Measurements from ENCODE around the gene TMPRSS2.

TMPRSS2 gene

GRCh38 chr21:41509733-41510132 is 1.8 kb upstream of the TMPRSS2 start:
- no peak for DNase-seq (ENCODE audit: low read depth, low spot score)

GRCh38 chr21:41509145-41509496 is 1.2 kb upstream of the TMPRSS2 start:
- no peak for DNase-seq (ENCODE audit: low read depth, low spot score)

GRCh38 chr21:41508415-41509144 is 622 bp upstream of the TMPRSS2 start:
- DNase-seq (ENCODE audit: low read depth, low spot score), result no peak

GRCh38 chr21:41506611-41507520 is 1.1 kb downstream of the TMPRSS2 start:
- no peak for DNase-seq (ENCODE audit: low read depth, low spot score)

GRCh38 chr21:41506005-41506594 is 1.9 kb downstream of the TMPRSS2 start:
- no peak for DNase-seq (ENCODE audit: low read depth, low spot score)

- DNase-seq (ENCODE audit: low read depth, low spot score), result no peak
These were observed 3.9 kb downstream of the TMPRSS2 start for GRCh38 chr21:41504030-41504429.

- no peak for DNase-seq (ENCODE audit: low read depth, low spot score)
These were observed 4.6 kb downstream of the TMPRSS2 start for GRCh38 chr21:41503331-41503730.

GRCh38 chr21:41501919-41502318 is 6.0 kb downstream of the TMPRSS2 start:
- no peak for DNase-seq (ENCODE audit: low read depth, low spot score)

GRCh38 chr21:41500931-41501381 is 7.0 kb downstream of the TMPRSS2 start:
- DNase-seq (ENCODE audit: low read depth, low spot score), result no peak

GRCh38 chr21:41500363-41500762 is 7.6 kb downstream of the TMPRSS2 start:
- no peak for DNase-seq (ENCODE audit: low read depth, low spot score)

GRCh38 chr21:41499920-41500319 is 8.0 kb downstream of the TMPRSS2 start:
- DNase-seq (ENCODE audit: low read depth, low spot score), result no peak

GRCh38 chr21:41497788-41498187 is 10.2 kb downstream of the TMPRSS2 start:
- no peak for DNase-seq (ENCODE audit: low read depth, low spot score)

- DNase-seq (ENCODE audit: low read depth, low spot score), result no peak
These were observed 10.9 kb downstream of the TMPRSS2 start for GRCh38 chr21:41497008-41497407.

- no peak for DNase-seq (ENCODE audit: low read depth, low spot score)
These were observed 13.7 kb downstream of the TMPRSS2 start for GRCh38 chr21:41494242-41494641.

- no peak for DNase-seq (ENCODE audit: low read depth, low spot score)
These were observed 16.5 kb downstream of the TMPRSS2 start for GRCh38 chr21:41491412-41491811.

- DNase-seq (ENCODE audit: low read depth, low spot score), result no peak
These were observed 17.6 kb downstream of the TMPRSS2 start for GRCh38 chr21:41490330-41490729.

GRCh38 chr21:41489329-41489728 is 18.6 kb downstream of the TMPRSS2 start:
- no peak for DNase-seq (ENCODE audit: low read depth, low spot score)

GRCh38 chr21:41488080-41488479 is 19.9 kb downstream of the TMPRSS2 start:
- DNase-seq (ENCODE audit: low read depth, low spot score), result no peak

- no peak for DNase-seq (ENCODE audit: low read depth, low spot score)
These were observed 20.9 kb downstream of the TMPRSS2 start for GRCh38 chr21:41487082-41487481.

GRCh38 chr21:41483973-41484372 is 24.0 kb downstream of the TMPRSS2 start:
- no peak for DNase-seq (ENCODE audit: low read depth, low spot score)

GRCh38 chr21:41483415-41483814 is 24.5 kb downstream of the TMPRSS2 start:
- DNase-seq (ENCODE audit: low read depth, low spot score), result no peak

- no peak for DNase-seq (ENCODE audit: low read depth, low spot score)
These were observed 25.0 kb downstream of the TMPRSS2 start for GRCh38 chr21:41482980-41483379.
